CD14-positive monocyte (primary cell): Measurements from ENCODE around the gene STAT6. TPM values are rescaled to one million over a fixed set of nuclear protein-coding genes. Genes with fewer than 3 reads are reported as not detected.

Experiments used
- DNase-seq, 3 donors: peaks; one replicate each; pipeline ENCODE4 v3.0.0-alpha.2; 2011 to 2022
- H2AFZ ChIP-seq: 2 replicates; pipeline ENCODE4 v1.6.0; 2012; ENCODE audit warnings: mild to moderate bottlenecking, low read depth, low read length, inconsistent platforms; ENCODE audit not compliant: insufficient read depth, poor library complexity, severe bottlenecking
- H3K27ac ChIP-seq, 2 donors: 1 replicate in 1 of 2; 2 replicates in 1 of 2; pipeline ENCODE4 v1.5.1; 2012 to 2013; ENCODE audit warnings: low read length in 2 of 2, control low read depth in 1 of 2, inconsistent platforms in 1 of 2, low read depth in 1 of 2, mild to moderate bottlenecking in 1 of 2
- H3K27me3 ChIP-seq, 2 donors: one replicate each; pipeline versions ENCODE4 v1.6.0 to v1.6.1; 2011 to 2013; ENCODE audit warnings: low read length in 2 of 2; ENCODE audit not compliant: control insufficient read depth in 2 of 2, insufficient read depth in 2 of 2
- H3K36me3 ChIP-seq, 2 donors: replicated peaks in 1 of 2; 1 replicate in 1 of 2; 2 replicates in 1 of 2; pipeline versions ENCODE4 v1.5.1 to v1.6.1; 2012 to 2013; ENCODE audit warnings: low read length in 2 of 2, control low read depth in 1 of 2, inconsistent platforms in 1 of 2, mild to moderate bottlenecking in 1 of 2; ENCODE audit not compliant: insufficient read depth in 2 of 2, control insufficient read depth in 1 of 2
- H3K4me1 ChIP-seq, 2 donors: 1 replicate in 1 of 2; 2 replicates in 1 of 2; pipeline versions ENCODE4 v1.5.1 to v1.6.1; 2012 to 2013; ENCODE audit warnings: low read length in 2 of 2, control low read depth in 1 of 2, inconsistent platforms in 1 of 2, mild to moderate bottlenecking in 1 of 2, moderate library complexity in 1 of 2; ENCODE audit not compliant: insufficient read depth in 2 of 2, control insufficient read depth in 1 of 2
- H3K4me2 ChIP-seq: replicated peaks from 2 replicates; pipeline ENCODE3; 2012; ENCODE audit warnings: low read length, moderate library complexity, mild to moderate bottlenecking; ENCODE audit not compliant: poor library complexity, severe bottlenecking; ENCODE audit errors: extremely low read depth
- H3K4me3 ChIP-seq, 3 experiments: fragments of 200-600 bp in 1 of 3; sonication (generic) in 1 of 3; replicated peaks in 1 of 3; 1 replicate in 2 of 3; 2 replicates in 1 of 3; pipeline ENCODE4 v1.5.1; 2011 to 2013; ENCODE audit warnings: low read length in 3 of 3, mild to moderate bottlenecking in 3 of 3, control low read depth in 2 of 3, low read depth in 2 of 3, inconsistent platforms in 1 of 3, moderate library complexity in 1 of 3
- H3K79me2 ChIP-seq: 2 replicates; pipeline ENCODE4 v1.6.0; 2012; ENCODE audit warnings: mild to moderate bottlenecking, control low read depth, inconsistent platforms, low read length, moderate library complexity; ENCODE audit not compliant: insufficient read depth
- H3K9ac ChIP-seq: 2 replicates; pipeline ENCODE4 v1.6.0; 2017; ENCODE audit warnings: low read length, mild to moderate bottlenecking; ENCODE audit not compliant: insufficient read depth, poor library complexity, severe bottlenecking
- H3K9me3 ChIP-seq, 2 donors: replicated peaks in 1 of 2; 1 replicate in 1 of 2; 2 replicates in 1 of 2; pipeline versions ENCODE4 v1.5.1 to v1.6.1; 2012 to 2013; ENCODE audit warnings: low read length in 2 of 2, control low read depth in 1 of 2; ENCODE audit not compliant: control insufficient read depth in 1 of 2, insufficient read depth in 1 of 2
- H4K20me1 ChIP-seq: 2 replicates; pipeline ENCODE4 v1.6.0; 2012; ENCODE audit warnings: mild to moderate bottlenecking, low read length, control low read depth, moderate library complexity; ENCODE audit not compliant: insufficient read depth
- H3K27ac Mint-ChIP-seq, 7 donors: one replicate each; pipeline ENCODE4 v1.8.0; 2020; ENCODE audit warnings: mild to moderate bottlenecking in 7 of 7, mixed read lengths in 7 of 7, moderate library complexity in 6 of 7, inconsistent platforms in 2 of 7
- H3K27me3 Mint-ChIP-seq, 3 donors: one replicate each; pipeline ENCODE4 v1.8.0; 2021 to 2022; ENCODE audit warnings: low read depth in 3 of 3, mild to moderate bottlenecking in 3 of 3, mixed read lengths in 3 of 3, moderate library complexity in 3 of 3, inconsistent platforms in 1 of 3
- H3K36me3 Mint-ChIP-seq, 2 donors: one replicate each; pipeline ENCODE4 v1.8.0; 2020; ENCODE audit warnings: mixed read lengths in 2 of 2, inconsistent platforms in 1 of 2, mild to moderate bottlenecking in 1 of 2
- H3K4me1 Mint-ChIP-seq: one replicate; pipeline ENCODE4 v1.8.0; 2020; ENCODE audit warnings: mild to moderate bottlenecking, mixed read lengths
- H3K4me3 Mint-ChIP-seq, 2 donors: one replicate each; pipeline ENCODE4 v1.8.0; 2020; ENCODE audit warnings: mild to moderate bottlenecking in 2 of 2, mixed read lengths in 2 of 2, moderate library complexity in 1 of 2
- H3K9me3 Mint-ChIP-seq, 7 donors: one replicate each; pipeline ENCODE4 v1.8.0; 2020 to 2022; ENCODE audit warnings: mixed read lengths in 7 of 7, mild to moderate bottlenecking in 6 of 7, moderate library complexity in 6 of 7, inconsistent platforms in 2 of 7
- WGBS: methylation state at CpG from one replicate; pipeline ENCODE4 v1.1.5; 2013; ENCODE audit warnings: missing lambda C conversion rate; ENCODE audit not compliant: insufficient coverage; 5-methylcytosine and 5-hydroxymethylcytosine counted together
- intact Hi-C, 2 donors: fragments of 100-400 bp; cut with micrococcal nuclease; formaldehyde crosslinking; loops; one replicate each; pipeline versions ENCODE4 v1.15.0 to v1.15.1; 2023
- polyA plus RNA-seq, 3 donors: library from polyadenylated mRNA; depleted of rRNA in 1 of 3; unstranded in 2 of 3; stranded (reverse) in 1 of 3; fragments of 300-500 nt in 2 of 3; fragments of >200 nt in 1 of 3; fragmentation: Illumina TruSeq in 2 of 3; gene quantifications; 1 replicate in 2 of 3; 2 replicates in 1 of 3; pipeline ENCODE4 v1.2.3, GENCODE V29; 2012 to 2021
- TF ChIP-seq, protein P1 (sequence below): fragments of 200-600 bp; IDR thresholded peaks from one replicate; pipeline ENCODE4 v1.8.0; 2022; ENCODE audit warnings: antibody characterized with exemption, mild to moderate bottlenecking

STAT6 gene
- polyA plus RNA-seq, 3 donors, result 132 to 637 (median 154) TPM

DNA sequence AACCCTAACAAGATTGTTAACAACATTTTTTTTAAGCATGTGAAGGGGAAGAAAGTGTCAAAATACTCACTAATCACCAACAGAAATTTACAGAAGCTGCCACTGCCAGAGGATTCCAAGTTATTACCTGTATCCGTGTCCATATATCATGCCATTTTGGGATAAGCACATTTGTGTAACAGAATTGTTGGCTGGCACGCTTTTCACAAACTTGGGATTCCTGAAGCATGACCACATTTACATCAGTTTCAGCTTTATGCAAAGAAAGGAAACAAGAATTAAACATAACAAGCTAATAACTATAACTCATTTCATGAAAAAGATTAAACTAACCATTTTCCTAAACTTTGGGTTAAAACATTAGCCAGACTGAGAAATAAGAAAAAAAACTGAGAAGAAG lies 38.5 kb downstream of the STAT6 start:
- Histone ChIP-seq H3K27ac (peak overlapping the region in 1 of 2 donors; percentile 14), H3K9ac (no peak overlapping the region), H3K27me3 (no peaks in the 10 kb centered on the region), H3K79me2 (peaks cover 36% of the 10 kb centered on the region), H2AFZ (no peak overlapping the region), H4K20me1 (no peaks in the 10 kb centered on the region), H3K4me1 (peaks cover 8 to 17% of the 10 kb centered on the region in 2 donors), H3K4me2 (no peak overlapping the region), H3K9me3 (no peaks in the 10 kb centered on the region), H3K36me3 (peaks cover 4 to 6% of the 10 kb centered on the region in 2 donors), H3K4me3 (no peak overlapping the region)
- Mint-ChIP-seq H3K27ac (peak overlapping the region in 1 of 7 donors; percentile 54), H3K4me3 (no peak overlapping the region), H3K36me3 (peaks cover 18 to 28% of the 10 kb centered on the region in 2 donors), H3K4me1 (peaks cover 18% of the 10 kb centered on the region), H3K27me3 (no peaks in the 10 kb centered on the region), H3K9me3 (peaks cover 0 to under 1% (median 0%) of the 10 kb centered on the region in 7 donors)
- TF ChIP-seq, protein P1, sequence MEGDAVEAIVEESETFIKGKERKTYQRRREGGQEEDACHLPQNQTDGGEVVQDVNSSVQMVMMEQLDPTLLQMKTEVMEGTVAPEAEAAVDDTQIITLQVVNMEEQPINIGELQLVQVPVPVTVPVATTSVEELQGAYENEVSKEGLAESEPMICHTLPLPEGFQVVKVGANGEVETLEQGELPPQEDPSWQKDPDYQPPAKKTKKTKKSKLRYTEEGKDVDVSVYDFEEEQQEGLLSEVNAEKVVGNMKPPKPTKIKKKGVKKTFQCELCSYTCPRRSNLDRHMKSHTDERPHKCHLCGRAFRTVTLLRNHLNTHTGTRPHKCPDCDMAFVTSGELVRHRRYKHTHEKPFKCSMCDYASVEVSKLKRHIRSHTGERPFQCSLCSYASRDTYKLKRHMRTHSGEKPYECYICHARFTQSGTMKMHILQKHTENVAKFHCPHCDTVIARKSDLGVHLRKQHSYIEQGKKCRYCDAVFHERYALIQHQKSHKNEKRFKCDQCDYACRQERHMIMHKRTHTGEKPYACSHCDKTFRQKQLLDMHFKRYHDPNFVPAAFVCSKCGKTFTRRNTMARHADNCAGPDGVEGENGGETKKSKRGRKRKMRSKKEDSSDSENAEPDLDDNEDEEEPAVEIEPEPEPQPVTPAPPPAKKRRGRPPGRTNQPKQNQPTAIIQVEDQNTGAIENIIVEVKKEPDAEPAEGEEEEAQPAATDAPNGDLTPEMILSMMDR, result no peak
- DNase-seq, result no peak
- WGBS, result 100% methylated on average over 1 of the region's 2 CpGs
- intact Hi-C loops, result loop anchor here in 1 of 2 donors (5.0 kb wide), 1 partner anchor 40 kb away; the partner anchor contains the start of gene STAT6

DNA sequence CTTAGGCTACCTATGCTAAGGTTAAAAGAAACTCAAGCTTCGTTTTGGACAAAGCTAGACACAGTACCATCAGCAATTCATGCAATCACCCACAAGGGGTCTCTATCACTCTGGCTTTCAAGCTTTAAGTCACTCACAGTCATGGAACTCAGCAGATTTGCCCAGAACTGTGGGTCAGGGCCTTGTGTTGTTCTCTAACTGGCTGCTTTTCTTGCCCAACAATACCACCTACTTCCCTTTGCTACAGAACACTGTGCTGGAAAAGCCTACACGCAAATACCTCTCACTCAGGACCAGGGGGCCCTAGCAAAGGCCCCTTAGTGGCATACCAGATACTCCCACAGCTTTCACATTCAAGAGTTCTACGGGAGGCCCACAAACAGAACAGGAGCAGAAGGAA lies 41.6 kb downstream of the STAT6 start:
- intact Hi-C loops, result loop anchor here (2.0 to 5.0 kb wide), 3 partner anchors 23 to 113 kb away; no protein-coding TSS in a partner anchor
- 42% methylated on average over 2 of the region's 3 CpGs for WGBS
- Histone ChIP-seq H3K79me2 (peaks cover 15% of the 10 kb centered on the region), H3K4me1 (peaks cover 18 to 26% of the 10 kb centered on the region in 2 donors), H2AFZ (peak overlapping the region; percentile 75), H3K36me3 (peaks cover 4 to 10% of the 10 kb centered on the region in 2 donors), H3K27me3 (no peaks in the 10 kb centered on the region), H3K4me2 (peak overlapping the region; percentile 46), H4K20me1 (no peaks in the 10 kb centered on the region), H3K27ac (peak overlapping the region in 1 of 2 donors; percentile 82), H3K9me3 (no peaks in the 10 kb centered on the region), H3K9ac (no peak overlapping the region), H3K4me3 (peak overlapping the region in 1 of 3 experiments; percentile 29)
- TF ChIP-seq, protein P1, result peak; percentile 87
- peak; percentile 88 to 95 (median 93) for DNase-seq
- H3K27me3 Mint-ChIP-seq, result no peaks in the 10 kb centered on the region
- no peak overlapping the region for H3K4me3 Mint-ChIP-seq
- H3K27ac Mint-ChIP-seq, result peak overlapping the region; percentile 85 to 94 (median 90)
- H3K36me3 Mint-ChIP-seq, result peaks cover 18 to 37% of the 10 kb centered on the region in 2 donors
- peaks cover 0 to 2% (median 0%) of the 10 kb centered on the region in 7 donors for H3K9me3 Mint-ChIP-seq
- H3K4me1 Mint-ChIP-seq, result peaks cover 31% of the 10 kb centered on the region
